OCI-LY3 (cell line): Measurements from ENCODE around the gene SCYL2.

ENCODE experiments used
- EZH2phosphoT487 ChIP-seq: fragments of 200-600 bp; shearing (Covaris generic); IDR thresholded peaks from 2 replicates; pipeline ENCODE4 v1.6.1; 2018; ENCODE audit warnings: antibody characterized with exemption, mixed run types, low read depth
- TF ChIP-seq, protein P1 (sequence below): fragments of 200-600, 300-600 bp; sonication (generic); IDR thresholded peaks from 2 replicates; pipeline ENCODE4 v1.5.1; 2014; ENCODE audit warnings: antibody characterized with exemption, low read length, low read depth

DNA sequence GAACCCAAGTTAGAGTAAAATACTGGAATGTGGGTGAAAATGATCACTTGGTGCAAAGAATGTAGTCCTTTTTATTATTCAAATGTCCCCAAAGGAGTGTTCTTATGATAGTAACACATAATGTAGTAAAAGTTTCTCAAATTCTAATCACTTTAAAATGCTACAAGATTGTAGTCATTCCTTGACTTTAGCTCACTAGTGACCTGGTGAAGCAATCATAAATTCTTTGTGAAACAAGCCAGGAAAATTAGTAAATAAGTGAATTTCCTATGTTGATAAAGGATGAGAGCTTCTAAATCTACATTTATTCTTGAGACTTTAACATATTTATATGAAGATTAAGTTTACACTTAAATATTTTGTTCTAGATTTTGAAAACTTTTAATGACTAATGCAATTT, 59.2 kb downstream of the SCYL2 start:
- TF ChIP-seq, protein P1, sequence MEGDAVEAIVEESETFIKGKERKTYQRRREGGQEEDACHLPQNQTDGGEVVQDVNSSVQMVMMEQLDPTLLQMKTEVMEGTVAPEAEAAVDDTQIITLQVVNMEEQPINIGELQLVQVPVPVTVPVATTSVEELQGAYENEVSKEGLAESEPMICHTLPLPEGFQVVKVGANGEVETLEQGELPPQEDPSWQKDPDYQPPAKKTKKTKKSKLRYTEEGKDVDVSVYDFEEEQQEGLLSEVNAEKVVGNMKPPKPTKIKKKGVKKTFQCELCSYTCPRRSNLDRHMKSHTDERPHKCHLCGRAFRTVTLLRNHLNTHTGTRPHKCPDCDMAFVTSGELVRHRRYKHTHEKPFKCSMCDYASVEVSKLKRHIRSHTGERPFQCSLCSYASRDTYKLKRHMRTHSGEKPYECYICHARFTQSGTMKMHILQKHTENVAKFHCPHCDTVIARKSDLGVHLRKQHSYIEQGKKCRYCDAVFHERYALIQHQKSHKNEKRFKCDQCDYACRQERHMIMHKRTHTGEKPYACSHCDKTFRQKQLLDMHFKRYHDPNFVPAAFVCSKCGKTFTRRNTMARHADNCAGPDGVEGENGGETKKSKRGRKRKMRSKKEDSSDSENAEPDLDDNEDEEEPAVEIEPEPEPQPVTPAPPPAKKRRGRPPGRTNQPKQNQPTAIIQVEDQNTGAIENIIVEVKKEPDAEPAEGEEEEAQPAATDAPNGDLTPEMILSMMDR = no peak
- TF ChIP-seq EZH2phosphoT487 = no peak
